Stimulated activated naive CD8-positive, alpha-beta T cell treated with anti-CD3 and anti-CD28 coated beads, Interleukin-15, Interleukin-2, amounts not matched to agents 100 U/mL and 50 U/mL, for 24 hours (primary cell): ENCODE data around the gene TUBB8.
"Not testable (repeated sequence)": the region's sequence is repeated elsewhere in the genome, so short reads cannot be mapped to it uniquely, and the experiment has no call there.

ENCODE experiments used
- ATAC-seq: fragments of 150-1000 bp; cut with Tn5 transposase; one replicate; pipeline ENCODE4 v1.10.0; 2021
- DNase-seq: peaks from one replicate; pipeline ENCODE4 v3.0.0; 2021

The TUBB8 gene

GRCh38 chr10:48996-49395, at the start of gene TUBB8:
Gene TUBB8 (minus strand): TSS chr10:49296. CDS start chr10:49238, 58 bp downstream.
- ATAC-seq (no peak), DNase-seq (no peak)

GRCh38 chr10:96466-96865, 47.4 kb upstream of the TUBB8 start:
- ATAC-seq (no peak), DNase-seq (no peak)

GRCh38 chr10:95356-96115, 46.4 kb upstream of the TUBB8 start:
- no peak for DNase-seq
- no peak for ATAC-seq

GRCh38 chr10:94613-95012, 45.5 kb upstream of the TUBB8 start:
- DNase-seq (no peak), ATAC-seq (no peak)

- no peak for ATAC-seq
- no peak for DNase-seq
Observed at GRCh38 chr10:92846-93245, 43.8 kb upstream of the TUBB8 start.

- no peak for ATAC-seq
- no peak for DNase-seq
Observed at GRCh38 chr10:92153-92552, 43.1 kb upstream of the TUBB8 start.

GRCh38 chr10:91313-91712, 42.2 kb upstream of the TUBB8 start:
- ATAC-seq (no peak), DNase-seq (no peak)

- ATAC-seq (no peak), DNase-seq (no peak)
Observed at GRCh38 chr10:90161-90560, 41.1 kb upstream of the TUBB8 start.

GRCh38 chr10:89248-89647, 40.2 kb upstream of the TUBB8 start:
- no peak for DNase-seq
- no peak for ATAC-seq

- DNase-seq (no peak), ATAC-seq (no peak)
Observed at GRCh38 chr10:88253-88652, 39.2 kb upstream of the TUBB8 start.

- DNase-seq (no peak), ATAC-seq (no peak)
Observed at GRCh38 chr10:87177-88080, 38.3 kb upstream of the TUBB8 start.

- DNase-seq (no peak), ATAC-seq (no peak)
Observed at GRCh38 chr10:86031-86430, 36.9 kb upstream of the TUBB8 start.

- peak; percentile 26 for ATAC-seq
Observed at GRCh38 chr10:85044-85443, 35.9 kb upstream of the TUBB8 start.

GRCh38 chr10:83930-84530, 34.9 kb upstream of the TUBB8 start:
- ATAC-seq (no peak), DNase-seq (no peak)

More at GRCh38 chr10:85044-85443, 35.9 kb upstream of the TUBB8 start:
- DNase-seq: no peak

- DNase-seq: no peak
- no peak for ATAC-seq
Observed at GRCh38 chr10:80477-81105, 31.5 kb upstream of the TUBB8 start.

- no peak for ATAC-seq
- no peak for DNase-seq
Observed at GRCh38 chr10:79532-80215, 30.6 kb upstream of the TUBB8 start.

GRCh38 chr10:78556-78955, 29.5 kb upstream of the TUBB8 start:
- DNase-seq (no peak), ATAC-seq (no peak)

GRCh38 chr10:74266-74621, 25.1 kb upstream of the TUBB8 start:
- not testable (repeated sequence) for ATAC-seq, DNase-seq

- DNase-seq (peak; percentile 65), ATAC-seq (peak; percentile 36)
Observed at GRCh38 chr10:73543-74265, 24.6 kb upstream of the TUBB8 start.

GRCh38 chr10:68156-68555, 19.1 kb upstream of the TUBB8 start:
- peak; percentile 46 for ATAC-seq
- not testable (repeated sequence) for DNase-seq

- not testable (repeated sequence) for DNase-seq
Observed at GRCh38 chr10:49926-50325, 830 bp upstream of the TUBB8 start.

More at GRCh38 chr10:49926-50325, 830 bp upstream of the TUBB8 start:
- ATAC-seq: not testable (repeated sequence)
